SK-N-SH (cell line): ENCODE data around the gene COMMD6. TPM values are rescaled to one million over a fixed set of nuclear protein-coding genes. Genes with fewer than 3 reads are reported as not detected.

Experiments
- CTCF ChIA-PET: fragments of 300-600, 350-600 bp; formaldehyde crosslinking; extraction: SDS; loops from one replicate; lab custom pipeline; 2021; lab: Yijun Ruan, JAX
- POLR2A ChIA-PET: fragments of 350-600 bp; sonication (Branson Sonifier 250); formaldehyde crosslinking; extraction: SDS; loops from one replicate; lab custom pipeline; 2020; ENCODE audit warnings: antibody characterized with exemption, inconsistent platforms; lab: Yijun Ruan, JAX
- DNase-seq: peaks from one replicate; pipeline ENCODE4 v3.0.0; 2012
- H2AFZ ChIP-seq: fragments of 200-600 bp; sonication (generic); 2 replicates; pipeline ENCODE4 v1.8.1; 2016; ENCODE audit warnings: antibody characterized with exemption, mild to moderate bottlenecking, low read depth
- H3F3A ChIP-seq: fragments of 200-600 bp; sonication (generic); replicated peaks from 2 replicates; pipeline ENCODE3; 2016; ENCODE audit warnings: antibody characterized with exemption, mild to moderate bottlenecking; ENCODE audit not compliant: insufficient read depth
- H3K27ac ChIP-seq, 2 experiments: fragments of 200-500 bp in 1 of 2; fragments of 200-600 bp in 1 of 2; sonication (Bioruptor generic) in 1 of 2; sonication (generic), shearing (Covaris generic) in 1 of 2; 2 replicates each; pipeline versions ENCODE4 v1.5.1 to v1.6.1; 2014 to 2016; ENCODE audit warnings: low read depth in 2 of 2, inconsistent platforms in 1 of 2, low read length in 1 of 2, mild to moderate bottlenecking in 1 of 2, mixed read lengths in 1 of 2
- H3K27me3 ChIP-seq: fragments of 200-600 bp; sonication (generic), shearing (Covaris generic); 2 replicates; pipeline ENCODE4 v1.6.1; 2016; ENCODE audit warnings: mixed run types; ENCODE audit not compliant: insufficient read depth
- H3K36me3 ChIP-seq, 2 experiments: fragments of 200-500 bp in 1 of 2; fragments of 200-600 bp in 1 of 2; sonication (Bioruptor generic) in 1 of 2; sonication (generic) in 1 of 2; replicated peaks in 1 of 2; 2 replicates each; pipeline versions ENCODE3 to v1.5.1; 2014 to 2016; ENCODE audit warnings: low read length in 1 of 2, mild to moderate bottlenecking in 1 of 2; ENCODE audit not compliant: insufficient read depth in 2 of 2, control insufficient read depth in 1 of 2
- H3K4me1 ChIP-seq, 2 experiments: fragments of 200-500 bp in 1 of 2; fragments of 200-600 bp in 1 of 2; sonication (Bioruptor generic) in 1 of 2; sonication (generic), shearing (Covaris generic) in 1 of 2; 2 replicates each; pipeline versions ENCODE4 v1.5.1 to v1.6.1; 2014 to 2016; ENCODE audit warnings: low read depth in 1 of 2, low read length in 1 of 2, mixed run types in 1 of 2; ENCODE audit not compliant: insufficient read depth in 2 of 2, control insufficient read depth in 1 of 2
- H3K4me2 ChIP-seq: fragments of 200-600 bp; sonication (generic), shearing (Covaris generic); 2 replicates; pipeline ENCODE4 v1.6.1; 2017; ENCODE audit warnings: mixed run types
- H3K4me3 ChIP-seq, 2 experiments: fragments of 200-500 bp in 1 of 2; fragments of 200-600 bp in 1 of 2; sonication (Bioruptor generic) in 1 of 2; sonication (generic), shearing (Covaris generic) in 1 of 2; 2 replicates each; pipeline versions ENCODE4 v1.5.1 to v1.8.1; 2014 to 2016; ENCODE audit warnings: low read depth in 2 of 2, inconsistent platforms in 1 of 2, low read length in 1 of 2, mild to moderate bottlenecking in 1 of 2, mixed read lengths in 1 of 2, moderate library complexity in 1 of 2
- H3K79me2 ChIP-seq: fragments of 200-600 bp; sonication (generic); 2 replicates; pipeline ENCODE4 v1.8.1; 2017; ENCODE audit warnings: mild to moderate bottlenecking; ENCODE audit not compliant: insufficient read depth
- H3K9ac ChIP-seq: fragments of 200-600 bp; sonication (generic); 2 replicates; pipeline ENCODE4 v1.6.1; 2017; ENCODE audit warnings: mixed run types
- H3K9me2 ChIP-seq: fragments of 200-600 bp; sonication (generic); 2 replicates; pipeline ENCODE4 v1.6.1; 2017; ENCODE audit warnings: mixed run types
- H3K9me3 ChIP-seq: fragments of 200-600 bp; sonication (generic); 2 replicates; pipeline ENCODE4 v1.6.1; 2017; ENCODE audit warnings: mixed run types, mild to moderate bottlenecking, moderate library complexity
- H4K20me1 ChIP-seq: fragments of 200-600 bp; sonication (generic); 2 replicates; pipeline ENCODE4 v1.6.1; 2017; ENCODE audit warnings: mild to moderate bottlenecking, mixed run types; ENCODE audit not compliant: insufficient read depth
- ELF1 ChIP-seq: IDR thresholded peaks from 2 replicates; pipeline ENCODE4 v1.4.0; 2012
- FOSL2 ChIP-seq: IDR thresholded peaks from 2 replicates; pipeline ENCODE4 v1.4.0; 2012; ENCODE audit warnings: low read depth, mild to moderate bottlenecking, moderate library complexity, borderline replicate concordance
- FOXM1 ChIP-seq: IDR thresholded peaks from 2 replicates; pipeline ENCODE4 v1.4.0; 2012; ENCODE audit warnings: low read depth, mild to moderate bottlenecking
- GABPA ChIP-seq: IDR thresholded peaks from 2 replicates; pipeline ENCODE4 v1.4.0; 2012; ENCODE audit warnings: low read depth, mild to moderate bottlenecking
- GATA2 ChIP-seq: sonication (generic); formaldehyde crosslinking; IDR thresholded peaks from 2 replicates; pipeline ENCODE4 v1.5.0; 2020; ENCODE audit warnings: mild to moderate bottlenecking, missing genetic modification reagents
- JUND ChIP-seq: IDR thresholded peaks from 2 replicates; pipeline ENCODE4 v1.4.0; 2012
- MEF2A ChIP-seq: IDR thresholded peaks from 2 replicates; pipeline ENCODE4 v1.4.0; 2012; ENCODE audit warnings: low read depth, borderline replicate concordance
- MXI1 ChIP-seq: IDR thresholded peaks from 2 replicates; pipeline ENCODE4 v1.6.1; 2012; ENCODE audit warnings: mild to moderate bottlenecking, low read depth, low read length, improper control_type of control experiment
- POLR2AphosphoS5 ChIP-seq: IDR thresholded peaks from 2 replicates; pipeline ENCODE4 v1.6.1; 2012; ENCODE audit warnings: low read depth, low read length
- RAD21 ChIP-seq: IDR thresholded peaks from 2 replicates; pipeline ENCODE4 v1.6.1; 2012; ENCODE audit warnings: mild to moderate bottlenecking, low read length
- RCOR1 ChIP-seq: fragments of 150-350 bp; IDR thresholded peaks from 2 replicates; pipeline ENCODE4 v1.6.1; 2017; ENCODE audit warnings: antibody characterized with exemption, low read length
- RFX5 ChIP-seq: IDR thresholded peaks from 2 replicates; pipeline ENCODE4 v1.6.1; 2012; ENCODE audit warnings: mild to moderate bottlenecking, improper control_type of control experiment, low read length
- RXRA ChIP-seq: IDR thresholded peaks from 2 replicates; pipeline ENCODE4 v1.4.0; 2012; ENCODE audit warnings: low read depth, mild to moderate bottlenecking, borderline replicate concordance
- SIN3A ChIP-seq: IDR thresholded peaks from 2 replicates; pipeline ENCODE4 v1.6.1; 2012; ENCODE audit warnings: low read depth, mild to moderate bottlenecking, low read length, moderate library complexity, borderline replicate concordance
- WGBS: methylation state at CpG from one replicate; pipeline ENCODE4 v1.1.6; 2017; ENCODE audit warnings: low lambda C conversion rate; 5-methylcytosine and 5-hydroxymethylcytosine counted together
- polyA plus RNA-seq, 3 experiments: library from polyadenylated mRNA; depleted of rRNA; stranded (reverse); fragments of >200 nt; gene quantifications; 2 replicates each; pipeline ENCODE4 v1.2.3, GENCODE V29; 2012
- TF ChIP-seq, protein P1 (sequence below): IDR thresholded peaks from 2 replicates; pipeline ENCODE4 v1.4.0; 2012; ENCODE audit warnings: low read depth, borderline replicate concordance
- TF ChIP-seq, protein P2 (sequence below): fragments of 150-350 bp; IDR thresholded peaks from 2 replicates; pipeline ENCODE4 v1.6.1; 2016; ENCODE audit warnings: mild to moderate bottlenecking, low read depth, low read length

The COMMD6 gene
- polyA plus RNA-seq, 1 of the 3 experiments (the other 2 are of a cell fraction) = 76.9 TPM

DNA sequence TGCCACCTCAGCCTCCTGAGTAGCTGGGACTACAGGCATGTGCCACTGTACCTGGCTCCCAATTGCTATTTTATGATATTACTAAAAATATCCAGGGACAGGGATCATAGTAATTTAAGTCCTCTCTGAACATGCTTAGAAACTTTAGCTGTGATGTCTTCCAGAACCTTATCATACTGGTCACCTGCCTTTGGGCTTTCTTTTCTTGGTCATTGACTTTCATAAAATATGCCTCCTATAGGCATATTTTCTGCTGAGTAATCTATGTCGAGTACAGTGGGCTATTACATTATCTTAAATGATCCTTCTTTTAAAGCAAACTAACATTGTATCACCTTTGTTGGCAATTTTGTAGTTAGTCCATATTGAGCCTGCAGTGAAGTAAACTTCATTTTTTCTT is 18.2 kb upstream of the COMMD6 start (continued):
- TF ChIP-seq GABPA = no peak

DNA sequence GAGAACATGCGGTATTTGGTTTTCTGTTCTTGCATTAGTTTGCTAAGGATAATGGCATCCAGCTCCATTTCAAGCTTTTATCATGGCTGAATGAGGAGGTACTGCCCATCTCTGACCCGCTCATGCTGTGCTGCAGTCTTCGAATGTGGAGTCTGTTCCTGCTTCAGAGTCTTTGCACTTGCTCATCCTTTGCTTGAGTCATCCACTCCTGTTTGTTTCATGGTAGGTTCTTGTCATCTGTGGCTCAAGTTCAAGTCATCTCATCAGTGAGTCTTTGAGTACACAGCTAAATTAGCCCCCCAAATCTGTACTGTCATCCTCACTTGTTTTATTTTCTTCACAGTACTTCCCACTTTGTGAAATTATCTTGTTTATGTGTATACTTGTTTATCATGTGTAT is 17.3 kb upstream of the COMMD6 start:
- Histone ChIP-seq H3K9ac (no peak overlapping the region), H3K9me2 (no peaks in the 10 kb centered on the region), H3K27ac (no peak overlapping the region), H3K4me2 (no peak overlapping the region), H3K36me3 (peaks cover 3 to 11% of the 10 kb centered on the region in 2 experiments), H3K4me3 (no peak overlapping the region), H3F3A (peaks cover 21% of the 10 kb centered on the region), H3K4me1 (peaks cover 4 to 5% of the 10 kb centered on the region in 2 experiments; a peak in 2 of 4 replicates), H3K27me3 (no peaks in the 10 kb centered on the region), H3K9me3 (no peaks in the 10 kb centered on the region), H2AFZ (no peak overlapping the region), H3K79me2 (peaks cover 12% of the 10 kb centered on the region; the same call in 1 of the 2 replicates), H4K20me1 (no peaks in the 10 kb centered on the region)
- no peak for DNase-seq
- TF ChIP-seq FOXM1 = no peak
- no peak for TF ChIP-seq SIN3A
- TF ChIP-seq, protein P1, sequence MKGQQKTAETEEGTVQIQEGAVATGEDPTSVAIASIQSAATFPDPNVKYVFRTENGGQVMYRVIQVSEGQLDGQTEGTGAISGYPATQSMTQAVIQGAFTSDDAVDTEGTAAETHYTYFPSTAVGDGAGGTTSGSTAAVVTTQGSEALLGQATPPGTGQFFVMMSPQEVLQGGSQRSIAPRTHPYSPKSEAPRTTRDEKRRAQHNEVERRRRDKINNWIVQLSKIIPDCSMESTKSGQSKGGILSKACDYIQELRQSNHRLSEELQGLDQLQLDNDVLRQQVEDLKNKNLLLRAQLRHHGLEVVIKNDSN = no peak
- no peak for TF ChIP-seq RAD21
- no peak for TF ChIP-seq RCOR1
- TF ChIP-seq POLR2AphosphoS5 = no peak
- no peak for TF ChIP-seq RFX5
- TF ChIP-seq, protein P2, sequence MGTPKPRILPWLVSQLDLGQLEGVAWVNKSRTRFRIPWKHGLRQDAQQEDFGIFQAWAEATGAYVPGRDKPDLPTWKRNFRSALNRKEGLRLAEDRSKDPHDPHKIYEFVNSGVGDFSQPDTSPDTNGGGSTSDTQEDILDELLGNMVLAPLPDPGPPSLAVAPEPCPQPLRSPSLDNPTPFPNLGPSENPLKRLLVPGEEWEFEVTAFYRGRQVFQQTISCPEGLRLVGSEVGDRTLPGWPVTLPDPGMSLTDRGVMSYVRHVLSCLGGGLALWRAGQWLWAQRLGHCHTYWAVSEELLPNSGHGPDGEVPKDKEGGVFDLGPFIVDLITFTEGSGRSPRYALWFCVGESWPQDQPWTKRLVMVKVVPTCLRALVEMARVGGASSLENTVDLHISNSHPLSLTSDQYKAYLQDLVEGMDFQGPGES = no peak
- TF ChIP-seq GATA2 (CRISPR knock-in tag) = no peak
- no peak for TF ChIP-seq MEF2A
- no peak for TF ChIP-seq FOSL2
- no peak for TF ChIP-seq MXI1
- ChIA-PET CTCF (interaction anchor here (1.2 kb wide), 1 partner anchor 1349 kb away, joined by 4 read pairs; no protein-coding TSS in a partner anchor), POLR2A (no interaction called here)
- 90% methylated on average over 3 of the region's 3 CpGs for WGBS

DNA sequence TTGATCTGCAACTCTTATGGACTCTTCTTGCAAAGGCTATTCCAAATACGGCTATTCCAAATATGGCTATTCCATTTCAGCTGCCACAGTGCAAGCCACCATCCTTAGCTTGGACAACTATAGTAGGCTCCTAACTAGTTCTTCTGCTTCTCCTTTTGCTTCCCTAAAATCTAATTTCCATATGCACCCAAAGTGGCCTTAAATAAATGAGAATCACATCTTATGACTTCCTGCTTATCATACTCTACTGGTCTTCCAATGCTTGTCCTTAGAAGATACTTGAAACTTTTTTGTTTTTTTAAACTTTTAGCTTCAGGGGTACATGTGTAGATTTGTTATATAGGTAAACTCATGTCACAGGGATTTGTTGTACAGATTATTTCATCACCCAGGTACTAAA is 16.8 kb upstream of the COMMD6 start:
- H3K9me2 ChIP-seq = no peaks in the 10 kb centered on the region
- no peak overlapping the region for H3K4me3 ChIP-seq
- H4K20me1 ChIP-seq = no peaks in the 10 kb centered on the region
- H3K27ac ChIP-seq = no peak overlapping the region
- H3K79me2 ChIP-seq = peaks cover 16% of the 10 kb centered on the region; the same call in 1 of the 2 replicates
- peaks cover 4 to 5% of the 10 kb centered on the region in 2 experiments; a peak in 2 of 4 replicates for H3K4me1 ChIP-seq
- no peaks in the 10 kb centered on the region for H3K27me3 ChIP-seq
- CTCF ChIA-PET = interaction anchor here (1.2 to 1.4 kb wide), 2 partner anchors 72 to 1349 kb away, joined by 4 to 5 read pairs; partner anchors contain the start of gene TBC1D4
- TF ChIP-seq GABPA (no peak), ELF1 (no peak), RXRA (no peak), JUND (no peak)
- peaks cover 23% of the 10 kb centered on the region for H3F3A ChIP-seq
- no peak overlapping the region for H2AFZ ChIP-seq
- H3K9me3 ChIP-seq = no peaks in the 10 kb centered on the region
- DNase-seq = no peak
- H3K36me3 ChIP-seq = peaks cover 3 to 11% of the 10 kb centered on the region in 2 experiments
- H3K9ac ChIP-seq = no peak overlapping the region
- no peak overlapping the region for H3K4me2 ChIP-seq
- POLR2A ChIA-PET = no interaction called here
- 90% methylated on average over 1 of the region's 1 CpG for WGBS
